Esophagus squamous epithelium (tissue), 5 donors: Measurements from ENCODE around the gene CEP164. TPM values are rescaled to one million over a fixed set of nuclear protein-coding genes. Genes with fewer than 3 reads are reported as not detected.

Experiments used
- DNase-seq: peaks from one replicate; lab custom pipeline; 2025; lab: John Stamatoyannopoulos, UW
- H3K27ac ChIP-seq, 4 donors: fragments of 200-600 bp; sonication (generic); one replicate each; pipeline ENCODE4 v1.5.1; 2016 to 2019; ENCODE audit warnings: mild to moderate bottlenecking in 1 of 4
- H3K27me3 ChIP-seq, 4 donors: fragments of 200-600 bp; sonication (generic); 1 replicate in 3 of 4; 2 replicates in 1 of 4; pipeline versions ENCODE4 v1.5.1 to v1.6.0; 2017 to 2021; ENCODE audit warnings: antibody characterized with exemption in 1 of 4
- H3K36me3 ChIP-seq, 3 donors: fragments of 200-600 bp; sonication (generic); one replicate each; pipeline ENCODE4 v1.5.1; 2016 to 2019
- H3K4me1 ChIP-seq, 3 donors: fragments of 200-600 bp; sonication (generic); one replicate each; pipeline ENCODE4 v1.5.1; 2017 to 2019
- H3K4me3 ChIP-seq, 4 donors: fragments of 200-600 bp; sonication (generic); 1 replicate in 3 of 4; 2 replicates in 1 of 4; pipeline ENCODE4 v1.5.1; 2016 to 2019; ENCODE audit warnings: mild to moderate bottlenecking in 2 of 4, moderate library complexity in 1 of 4
- H3K9me3 ChIP-seq, 3 donors: fragments of 200-600 bp; sonication (generic); one replicate each; pipeline ENCODE4 v1.5.1; 2016 to 2019
- CTCF ChIP-seq, 6 experiments: fragments of 450-650 bp in 4 of 6; fragments of 200-600 bp in 2 of 6; sonication (generic) in 2 of 6; IDR thresholded peaks; one replicate each; pipeline ENCODE4 v1.5.1; 2016 to 2019; ENCODE audit warnings: antibody characterized with exemption in 6 of 6, mild to moderate bottlenecking in 4 of 6, moderate library complexity in 4 of 6
- POLR2A ChIP-seq, 4 donors: fragments of 450-650 bp; IDR thresholded peaks; one replicate each; pipeline ENCODE4 v1.6.1; 2017; ENCODE audit warnings: antibody characterized with exemption in 4 of 4, mild to moderate bottlenecking in 4 of 4, moderate library complexity in 3 of 4
- WGBS, 2 donors: methylation state at CpG; one replicate each; pipeline ENCODE4 v1.1.5; 2018; 5-methylcytosine and 5-hydroxymethylcytosine counted together
- intact Hi-C: fragments of 100-400 bp; cut with DNase I; formaldehyde crosslinking; loops from one replicate; pipeline ENCODE4 v1.15.0; 2022
- total RNA-seq, 4 donors: library from RNA; depleted of rRNA; stranded (reverse); fragments of >200 nt; gene quantifications; one replicate each; pipeline ENCODE4 v1.1.0, GENCODE V29; 2016
- donor health status: DM: yes; HTN: yes; CAD: no.

CEP164 gene
- total RNA-seq, 4 donors from 2014 or later = 7.3 to 20.0 (median 13.0) TPM

- TF ChIP-seq POLR2A (IDR thresholded peaks at IDR 0.05) = no peak
- no peak for TF ChIP-seq CTCF (IDR thresholded peaks at IDR 0.05)
- Histone ChIP-seq H3K4me3 (no peak overlapping the region), H3K4me1 (peaks cover 0 to 12% (median 11%) of the 10 kb centered on the region in 3 donors), H3K9me3 (no peaks in the 10 kb centered on the region), H3K36me3 (peaks cover 7 to 82% (median 20%) of the 10 kb centered on the region in 3 donors), H3K27me3 (no peaks in the 10 kb centered on the region), H3K27ac (no peak overlapping the region)
- 86 to 90% methylated on average over 3 of the region's 3 CpGs for WGBS, 2 donors
- no peak for DNase-seq
- intact Hi-C loops = no loop called here
Observed at GRCh38 chr11:117282956-117283355, 44.7 kb upstream of the CEP164 start.

GRCh38 chr11:117284053-117284452 is 43.6 kb upstream of the CEP164 start:
- peaks cover 7 to 93% (median 20%) of the 10 kb centered on the region in 3 donors for H3K36me3 ChIP-seq
- no peak overlapping the region for H3K27ac ChIP-seq
- H3K4me3 ChIP-seq = no peak overlapping the region
- H3K4me1 ChIP-seq = peaks cover 0 to 12% (median 7%) of the 10 kb centered on the region in 3 donors
- TF ChIP-seq CTCF (IDR thresholded peaks at IDR 0.05) (no peak), POLR2A (IDR thresholded peaks at IDR 0.05) (no peak)
- H3K9me3 ChIP-seq = no peaks in the 10 kb centered on the region
- no peaks in the 10 kb centered on the region for H3K27me3 ChIP-seq
- 95 to 100% methylated on average over 2 of the region's 2 CpGs for WGBS, 2 donors
- intact Hi-C loops = no loop called here
- no peak for DNase-seq

- TF ChIP-seq POLR2A (IDR thresholded peaks at IDR 0.05) (no peak), CTCF (IDR thresholded peaks at IDR 0.05) (no peak)
- no peaks in the 10 kb centered on the region for H3K4me1 ChIP-seq
- DNase-seq = no peak
- H3K4me3 ChIP-seq = no peak overlapping the region
- no peak overlapping the region for H3K27ac ChIP-seq
- intact Hi-C loops = no loop called here
- 65 to 73% methylated on average over 2 of the region's 2 CpGs for WGBS, 2 donors
- H3K9me3 ChIP-seq = no peaks in the 10 kb centered on the region
- H3K36me3 ChIP-seq = peaks cover 12 to 100% (median 20%) of the 10 kb centered on the region in 3 donors
- no peaks in the 10 kb centered on the region for H3K27me3 ChIP-seq
Observed at GRCh38 chr11:117286588-117286987, 41.1 kb upstream of the CEP164 start.

GRCh38 chr11:117287668-117288067 is 40.0 kb upstream of the CEP164 start:
- WGBS, 2 donors = 86 to 91% methylated on average over 3 of the region's 3 CpGs
- no peak for TF ChIP-seq POLR2A (IDR thresholded peaks at IDR 0.05)
- no peak for TF ChIP-seq CTCF (IDR thresholded peaks at IDR 0.05)
- Histone ChIP-seq H3K4me1 (no peaks in the 10 kb centered on the region), H3K9me3 (no peaks in the 10 kb centered on the region), H3K4me3 (no peak overlapping the region), H3K27me3 (no peaks in the 10 kb centered on the region), H3K27ac (no peak overlapping the region), H3K36me3 (peaks cover 6 to 100% (median 20%) of the 10 kb centered on the region in 3 donors)
- no peak for DNase-seq
- intact Hi-C loops = no loop called here

- Histone ChIP-seq H3K27ac (no peak overlapping the region), H3K4me1 (no peaks in the 10 kb centered on the region), H3K27me3 (no peaks in the 10 kb centered on the region), H3K4me3 (no peak overlapping the region), H3K9me3 (no peaks in the 10 kb centered on the region), H3K36me3 (peaks cover 6 to 100% (median 15%) of the 10 kb centered on the region in 3 donors)
- no peak for DNase-seq
- intact Hi-C loops = no loop called here
- TF ChIP-seq POLR2A (IDR thresholded peaks at IDR 0.05) = no peak
- no peak for TF ChIP-seq CTCF (IDR thresholded peaks at IDR 0.05)
- 100% methylated on average over 1 of the region's 1 CpG for WGBS, 2 donors
Observed at GRCh38 chr11:117289795-117290194, 37.9 kb upstream of the CEP164 start.
